22Rv1 (cell line): ENCODE results near the gene MAP2K4.

Source experiments
- ZFX ChIP-seq: fragments of 450-650 bp; IDR thresholded peaks from 2 replicates; pipeline ENCODE4 v1.6.1; 2017; ENCODE audit warnings: antibody characterized with exemption, borderline replicate concordance
- TF ChIP-seq, protein P1 (sequence below): fragments of 450-650 bp; IDR thresholded peaks from 2 replicates; pipeline ENCODE4 v1.5.1; 2017; ENCODE audit warnings: mild to moderate bottlenecking

DNA sequence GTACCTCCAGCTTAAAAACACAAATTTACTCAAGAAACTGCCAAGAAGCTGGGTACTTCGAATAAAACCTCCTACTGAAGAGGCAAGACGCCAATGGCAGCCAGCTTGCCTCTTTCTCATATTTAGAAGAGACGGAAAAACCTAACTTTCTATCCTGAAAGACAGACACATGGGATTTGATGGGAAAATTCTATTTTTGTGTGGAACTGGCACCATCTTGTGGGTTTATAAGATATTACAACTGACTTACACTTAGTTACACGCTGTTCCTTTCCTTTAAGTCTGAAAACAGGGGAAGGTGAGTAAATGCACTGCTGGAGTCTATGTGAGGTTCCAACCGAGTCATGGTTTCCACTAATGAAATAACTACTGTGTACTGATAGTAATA is 33.7 kb upstream of the MAP2K4 start:
- TF ChIP-seq, protein P1, sequence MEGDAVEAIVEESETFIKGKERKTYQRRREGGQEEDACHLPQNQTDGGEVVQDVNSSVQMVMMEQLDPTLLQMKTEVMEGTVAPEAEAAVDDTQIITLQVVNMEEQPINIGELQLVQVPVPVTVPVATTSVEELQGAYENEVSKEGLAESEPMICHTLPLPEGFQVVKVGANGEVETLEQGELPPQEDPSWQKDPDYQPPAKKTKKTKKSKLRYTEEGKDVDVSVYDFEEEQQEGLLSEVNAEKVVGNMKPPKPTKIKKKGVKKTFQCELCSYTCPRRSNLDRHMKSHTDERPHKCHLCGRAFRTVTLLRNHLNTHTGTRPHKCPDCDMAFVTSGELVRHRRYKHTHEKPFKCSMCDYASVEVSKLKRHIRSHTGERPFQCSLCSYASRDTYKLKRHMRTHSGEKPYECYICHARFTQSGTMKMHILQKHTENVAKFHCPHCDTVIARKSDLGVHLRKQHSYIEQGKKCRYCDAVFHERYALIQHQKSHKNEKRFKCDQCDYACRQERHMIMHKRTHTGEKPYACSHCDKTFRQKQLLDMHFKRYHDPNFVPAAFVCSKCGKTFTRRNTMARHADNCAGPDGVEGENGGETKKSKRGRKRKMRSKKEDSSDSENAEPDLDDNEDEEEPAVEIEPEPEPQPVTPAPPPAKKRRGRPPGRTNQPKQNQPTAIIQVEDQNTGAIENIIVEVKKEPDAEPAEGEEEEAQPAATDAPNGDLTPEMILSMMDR: peak; percentile 71
- TF ChIP-seq ZFX: no peak
